GM12872 (cell line): ENCODE measurements around the gene FEV.

Experiments used
- CTCF ChIP-seq: IDR thresholded peaks from 3 replicates; pipeline ENCODE4 v1.5.1; 2011; ENCODE audit warnings: low read depth, mild to moderate bottlenecking, low read length, moderate library complexity; ENCODE audit not compliant: insufficient read depth

FEV gene

GRCh38 chr2:219021591-219021990 lies 36.6 kb upstream of the FEV start:
- no peak for TF ChIP-seq CTCF

- TF ChIP-seq CTCF, result no peak
These were observed 35.8 kb upstream of the FEV start for GRCh38 chr2:219020604-219021365.

- no peak for TF ChIP-seq CTCF
These were observed 34.5 kb upstream of the FEV start for GRCh38 chr2:219019436-219019835.

GRCh38 chr2:219018726-219019125 lies 33.7 kb upstream of the FEV start:
- TF ChIP-seq CTCF, result no peak

GRCh38 chr2:219018286-219018685 lies 33.3 kb upstream of the FEV start:
- no peak for TF ChIP-seq CTCF

GRCh38 chr2:219017201-219017931 lies 32.4 kb upstream of the FEV start:
- TF ChIP-seq CTCF, result no peak

- TF ChIP-seq CTCF, result no peak
These were observed 31.7 kb upstream of the FEV start for GRCh38 chr2:219016721-219017120.
